HG02884 (cell line): ENCODE data around the gene CACNA1S.

Experiments used
- ATAC-seq: cut with Tn5 transposase; IDR thresholded peaks from one replicate; pipeline ENCODE4 v1.9.1; 2021; ENCODE audit warnings: mild to moderate bottlenecking, moderate library complexity; ENCODE audit not compliant: unreplicated experiment

Gene CACNA1S

GRCh38 chr1:200991097-200991614 lies 121.1 kb downstream of the CACNA1S start:
- no peak for ATAC-seq

- no peak for ATAC-seq
These were observed 122.1 kb downstream of the CACNA1S start for GRCh38 chr1:200990114-200990513.
